Measurements from ENCODE around the gene PTN.
"Not testable (repeated sequence)": the region's sequence is repeated elsewhere in the genome, so short reads cannot be mapped to it uniquely, and the experiment has no call there.

The PTN gene

DNA sequence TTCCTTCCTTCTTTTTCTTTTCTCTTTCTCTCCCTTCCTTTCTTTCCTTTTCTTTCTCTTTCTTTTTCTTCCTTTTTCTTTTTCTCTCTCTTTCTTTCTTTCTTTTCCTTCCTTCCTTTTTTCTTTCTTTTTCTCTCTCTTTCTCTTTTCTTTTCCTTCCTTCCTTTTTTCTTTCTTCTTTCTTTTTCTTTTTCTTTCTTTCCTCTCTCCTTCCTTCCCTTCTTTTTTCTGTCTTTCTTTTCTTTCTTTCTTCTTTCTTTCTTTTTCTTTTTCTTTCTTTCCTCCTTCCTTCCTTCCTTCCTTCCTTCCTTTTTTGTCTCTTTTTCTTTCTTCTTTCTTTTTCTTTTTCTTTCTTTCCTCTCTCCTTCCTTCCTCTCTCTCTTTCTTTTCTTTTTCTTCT is 136.8 kb downstream of the PTN start:
- ChIA-PET CTCF (no interaction called here), POLR2A (no interaction called here)
- TF ChIP-seq, protein P1, sequence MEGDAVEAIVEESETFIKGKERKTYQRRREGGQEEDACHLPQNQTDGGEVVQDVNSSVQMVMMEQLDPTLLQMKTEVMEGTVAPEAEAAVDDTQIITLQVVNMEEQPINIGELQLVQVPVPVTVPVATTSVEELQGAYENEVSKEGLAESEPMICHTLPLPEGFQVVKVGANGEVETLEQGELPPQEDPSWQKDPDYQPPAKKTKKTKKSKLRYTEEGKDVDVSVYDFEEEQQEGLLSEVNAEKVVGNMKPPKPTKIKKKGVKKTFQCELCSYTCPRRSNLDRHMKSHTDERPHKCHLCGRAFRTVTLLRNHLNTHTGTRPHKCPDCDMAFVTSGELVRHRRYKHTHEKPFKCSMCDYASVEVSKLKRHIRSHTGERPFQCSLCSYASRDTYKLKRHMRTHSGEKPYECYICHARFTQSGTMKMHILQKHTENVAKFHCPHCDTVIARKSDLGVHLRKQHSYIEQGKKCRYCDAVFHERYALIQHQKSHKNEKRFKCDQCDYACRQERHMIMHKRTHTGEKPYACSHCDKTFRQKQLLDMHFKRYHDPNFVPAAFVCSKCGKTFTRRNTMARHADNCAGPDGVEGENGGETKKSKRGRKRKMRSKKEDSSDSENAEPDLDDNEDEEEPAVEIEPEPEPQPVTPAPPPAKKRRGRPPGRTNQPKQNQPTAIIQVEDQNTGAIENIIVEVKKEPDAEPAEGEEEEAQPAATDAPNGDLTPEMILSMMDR (IDR thresholded peaks at IDR 0.05; ENCODE audit: control extremely low read depth, extremely low read depth, low read depth, missing control alignments), result no peak

DNA sequence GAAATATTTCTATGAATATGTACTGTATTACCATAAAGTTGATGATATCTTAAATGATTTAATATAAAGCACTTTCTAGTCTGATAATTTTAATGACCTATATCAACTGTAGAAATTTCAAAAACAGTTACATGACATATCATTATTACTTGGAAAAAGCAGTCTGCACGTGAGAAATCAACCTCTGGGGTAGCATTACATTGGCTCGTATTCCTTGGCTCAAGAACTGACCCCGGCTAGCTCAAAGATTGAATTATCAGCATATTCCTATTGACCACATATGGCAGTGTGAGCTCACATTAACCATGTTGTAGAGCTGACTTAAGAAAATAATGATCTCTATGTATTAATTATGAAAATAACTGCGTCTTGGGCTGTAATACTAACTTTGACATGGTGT is 139.3 kb downstream of the PTN start:
- ChIA-PET POLR2A (no interaction called here), CTCF (no interaction called here)
- TF ChIP-seq, protein P1 (IDR thresholded peaks at IDR 0.05; ENCODE audit: control extremely low read depth, extremely low read depth, low read depth, missing control alignments), result no peak
- no peak for DNase-seq (ENCODE audit: extremely low spot score)

More for the DNA sequence above, 136.8 kb downstream of the PTN start:
- DNase-seq (ENCODE audit: extremely low spot score), result no peak

DNA sequence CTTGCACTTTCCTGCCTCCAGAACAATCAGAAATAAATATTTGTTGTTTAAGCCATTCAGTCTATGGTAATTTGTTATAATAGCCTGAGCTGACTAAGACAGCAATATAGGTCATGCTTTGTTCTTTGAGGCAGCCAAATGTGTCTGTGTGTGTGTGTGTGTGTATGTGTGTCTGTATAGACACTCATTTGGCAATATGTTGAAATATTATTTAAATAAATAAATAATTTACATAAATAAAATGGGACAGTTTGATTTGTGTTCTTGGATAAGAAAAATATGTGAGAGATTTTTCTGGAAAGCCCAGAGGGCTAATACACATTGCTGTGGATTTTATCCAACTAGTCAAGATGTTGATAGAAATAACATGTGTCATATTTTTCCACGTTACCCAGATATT is 140.2 kb downstream of the PTN start:
- ChIA-PET CTCF (no interaction called here), POLR2A (no interaction called here)
- TF ChIP-seq, protein P1 (IDR thresholded peaks at IDR 0.05; ENCODE audit: control extremely low read depth, extremely low read depth, low read depth, missing control alignments), result no peak
- no peak for DNase-seq (ENCODE audit: extremely low spot score)

DNA sequence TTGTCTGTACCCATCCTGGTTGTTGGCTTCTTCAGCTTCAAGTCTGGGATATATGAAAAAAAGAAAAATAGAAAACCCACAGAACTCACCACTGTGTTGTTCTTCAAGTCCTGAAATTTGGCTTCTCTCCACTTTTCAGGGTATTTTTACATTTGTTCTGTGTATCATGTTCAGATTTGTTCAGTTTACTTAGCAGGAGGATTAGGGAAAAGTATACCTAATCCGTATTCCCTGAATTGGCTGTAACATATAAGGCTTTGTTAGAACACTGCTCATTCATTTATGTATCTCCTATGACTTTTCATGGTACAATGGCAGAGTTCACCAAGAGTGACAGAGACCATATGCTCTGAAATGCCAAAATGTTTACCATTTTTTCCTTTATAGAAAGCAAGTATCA is 146.9 kb downstream of the PTN start:
- TF ChIP-seq, protein P1 (IDR thresholded peaks at IDR 0.05; ENCODE audit: control extremely low read depth, extremely low read depth, low read depth, missing control alignments), result no peak
- POLR2A ChIA-PET, result no interaction called here
- CTCF ChIA-PET, result no interaction called here
- no peak for DNase-seq (ENCODE audit: extremely low spot score)

DNA sequence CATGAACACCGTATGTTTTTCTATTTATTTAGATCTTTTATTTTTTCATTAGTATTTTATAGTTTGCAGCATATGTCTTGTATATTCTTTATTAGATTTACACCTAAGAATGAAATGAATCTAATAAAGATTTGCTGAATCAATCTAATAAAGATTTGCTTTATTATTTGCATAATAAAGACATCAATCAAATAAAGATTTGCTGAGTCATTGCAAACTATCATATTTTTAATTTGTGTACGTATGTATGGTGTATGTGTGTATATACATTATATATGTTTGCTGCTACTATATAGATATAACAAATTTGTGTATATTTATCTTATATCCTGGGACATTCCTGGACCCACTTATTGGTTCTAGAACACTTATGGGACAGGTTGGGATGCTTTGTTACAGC is 147.5 kb downstream of the PTN start:
- CTCF ChIA-PET, result no interaction called here
- POLR2A ChIA-PET, result no interaction called here
- DNase-seq (ENCODE audit: extremely low spot score), result no peak
- TF ChIP-seq, protein P1 (IDR thresholded peaks at IDR 0.05; ENCODE audit: control extremely low read depth, extremely low read depth, low read depth, missing control alignments), result no peak

DNA sequence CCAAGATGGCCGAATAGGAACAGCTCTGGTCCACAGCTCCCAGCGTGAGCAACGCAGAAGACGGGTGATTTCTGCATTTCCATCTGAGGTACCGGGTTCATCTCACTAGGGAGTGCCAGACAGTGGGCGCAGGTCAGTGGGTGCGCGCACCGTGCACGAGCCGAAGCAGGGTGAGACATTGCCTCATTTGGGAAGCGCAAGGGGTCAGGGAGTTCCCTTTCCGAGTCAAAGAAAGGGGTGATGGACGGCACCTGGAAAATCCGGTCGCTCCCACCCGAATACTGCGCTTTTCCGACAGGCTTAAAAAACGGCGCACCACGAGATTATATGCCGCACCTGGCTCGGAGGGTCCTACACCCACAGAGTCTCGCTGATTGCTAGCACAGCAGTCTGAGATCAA is 161.9 kb downstream of the PTN start:
- CTCF ChIA-PET; POLR2A ChIA-PET; DNase-seq (ENCODE audit: extremely low spot score): not testable (repeated sequence)

Data from GM10248 (cell line).